ENCODE measurements around the gene RRAGC.

- TF ChIP-seq CTCF (IDR thresholded peaks at IDR 0.05; ENCODE audit: borderline replicate concordance, extremely low read depth, low read length, poor library complexity, severe bottlenecking) (no peak), EZH2 (IDR thresholded peaks at IDR 0.05; ENCODE audit: borderline replicate concordance, low read depth, low read length, severe bottlenecking) (no peak)
Observed at GRCh38 chr1:38873027-38873969, 13.7 kb upstream of the RRAGC start, which contains the start of gene MYCBP.

Measured in DND-41 (cell line).